ENCODE data around the gene ACAD10.

DNA sequence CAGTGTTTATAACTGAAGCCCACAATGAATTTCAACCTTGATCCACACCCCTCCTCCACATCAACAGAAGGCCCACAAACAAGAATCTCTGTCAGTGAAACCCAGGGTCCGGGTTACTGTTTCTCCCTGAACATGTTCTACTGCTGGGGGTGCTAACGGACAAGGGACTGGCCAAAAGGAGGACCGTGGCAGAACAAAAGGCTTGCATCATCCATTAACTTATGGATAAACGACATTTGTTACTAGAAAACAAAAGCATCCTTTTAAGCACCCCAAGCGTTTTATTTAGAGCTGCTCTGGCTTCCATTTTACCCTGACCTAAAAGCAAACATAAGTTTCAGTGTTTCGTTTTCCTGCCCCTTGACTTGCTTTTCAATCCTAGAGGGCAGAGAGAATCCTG, 32.3 kb upstream of the ACAD10 start:
- TF ChIP-seq, protein P1, sequence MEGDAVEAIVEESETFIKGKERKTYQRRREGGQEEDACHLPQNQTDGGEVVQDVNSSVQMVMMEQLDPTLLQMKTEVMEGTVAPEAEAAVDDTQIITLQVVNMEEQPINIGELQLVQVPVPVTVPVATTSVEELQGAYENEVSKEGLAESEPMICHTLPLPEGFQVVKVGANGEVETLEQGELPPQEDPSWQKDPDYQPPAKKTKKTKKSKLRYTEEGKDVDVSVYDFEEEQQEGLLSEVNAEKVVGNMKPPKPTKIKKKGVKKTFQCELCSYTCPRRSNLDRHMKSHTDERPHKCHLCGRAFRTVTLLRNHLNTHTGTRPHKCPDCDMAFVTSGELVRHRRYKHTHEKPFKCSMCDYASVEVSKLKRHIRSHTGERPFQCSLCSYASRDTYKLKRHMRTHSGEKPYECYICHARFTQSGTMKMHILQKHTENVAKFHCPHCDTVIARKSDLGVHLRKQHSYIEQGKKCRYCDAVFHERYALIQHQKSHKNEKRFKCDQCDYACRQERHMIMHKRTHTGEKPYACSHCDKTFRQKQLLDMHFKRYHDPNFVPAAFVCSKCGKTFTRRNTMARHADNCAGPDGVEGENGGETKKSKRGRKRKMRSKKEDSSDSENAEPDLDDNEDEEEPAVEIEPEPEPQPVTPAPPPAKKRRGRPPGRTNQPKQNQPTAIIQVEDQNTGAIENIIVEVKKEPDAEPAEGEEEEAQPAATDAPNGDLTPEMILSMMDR (conservative IDR thresholded peaks at IDR 0.05; ENCODE audit: low read length) = no peak
- no peak for TF ChIP-seq EZH2phosphoT487 (IDR thresholded peaks at IDR 0.05; ENCODE audit: borderline replicate concordance, low read depth, low read length)
